Measurements from ENCODE around the gene EFEMP2.

The EFEMP2 gene

GRCh38 chr11:65865550-65866172 is 6.9 kb downstream of the EFEMP2 start:
- DNase-seq = no peak

- no peak for DNase-seq
Observed at GRCh38 chr11:65864706-65865471, 7.7 kb downstream of the EFEMP2 start.

GRCh38 chr11:65863889-65864705 is 8.5 kb downstream of the EFEMP2 start:
- DNase-seq = no peak

GRCh38 chr11:65862941-65863888 is 9.4 kb downstream of the EFEMP2 start:
- peak in 1 of 2 experiments; percentile 17 for DNase-seq

- no peak for DNase-seq
Observed at GRCh38 chr11:65862191-65862735, 10.3 kb downstream of the EFEMP2 start.

GRCh38 chr11:65861533-65862183 is 10.9 kb downstream of the EFEMP2 start:
- DNase-seq = peak in 1 of 2 experiments; percentile 16

GRCh38 chr11:65861165-65861505 is 11.5 kb downstream of the EFEMP2 start:
- DNase-seq = no peak

- DNase-seq = peak; percentile 98
Observed at GRCh38 chr11:65860278-65861164, 12.1 kb downstream of the EFEMP2 start, which contains the start of gene MUS81. Gene MUS81, plus strand, starts transcription at chr11:65860433. Its CDS starts 321 bp downstream, at chr11:65860754.

GRCh38 chr11:65859812-65860277 is 12.8 kb downstream of the EFEMP2 start:
- DNase-seq = no peak

GRCh38 chr11:65859095-65859811 is 13.3 kb downstream of the EFEMP2 start:
- peak; percentile 98 for DNase-seq

GRCh38 chr11:65858681-65859087 is 13.9 kb downstream of the EFEMP2 start:
- DNase-seq = no peak

- peak; percentile 97 to 98 for DNase-seq
Observed at GRCh38 chr11:65857853-65858680, 14.5 kb downstream of the EFEMP2 start, which contains the start of gene CFL1. Gene CFL1, minus strand, starts transcription at chr11:65858180. Its CDS starts 81 bp downstream, at chr11:65858099.

- DNase-seq = peak in 1 of 2 experiments; percentile 78
Observed at GRCh38 chr11:65857500-65857852, 15.1 kb downstream of the EFEMP2 start.

- peak; percentile 87 to 90 for DNase-seq
Observed at GRCh38 chr11:65856689-65857499, 15.7 kb downstream of the EFEMP2 start.

- DNase-seq = peak in 1 of 2 experiments; percentile 16
Observed at GRCh38 chr11:65855927-65856363, 16.7 kb downstream of the EFEMP2 start.

- DNase-seq = peak in 1 of 2 experiments; percentile 14
Observed at GRCh38 chr11:65854852-65855837, 17.5 kb downstream of the EFEMP2 start.

All from activated T-cell treated with anti-CD3 and anti-CD28 coated beads, Interleukin-2, amount 50 U/mL, for 48 hours (primary cell).